H9 (cell line): Measurements from ENCODE around the gene MRPS26. TPM values are rescaled to one million over a fixed set of nuclear protein-coding genes. Genes with fewer than 3 reads are reported as not detected.

Source experiments
- DNase-seq: peaks from one replicate; pipeline ENCODE4 v3.0.0-alpha.2; 2017
- H2AFZ ChIP-seq: one replicate; pipeline ENCODE4 v1.6.1; 2013; ENCODE audit warnings: mild to moderate bottlenecking, low read length, control low read depth, moderate library complexity
- H2AK5ac ChIP-seq: 2 replicates; pipeline ENCODE4 v1.6.1; 2013; ENCODE audit warnings: low read length, control low read depth, mixed read lengths; ENCODE audit not compliant: insufficient read length
- H2BK120ac ChIP-seq: one replicate; pipeline ENCODE4 v1.6.1; 2013; ENCODE audit warnings: low read depth, mild to moderate bottlenecking, low read length, control low read depth, inconsistent platforms; ENCODE audit not compliant: poor library complexity, severe bottlenecking
- H2BK12ac ChIP-seq: 2 replicates; pipeline ENCODE4 v1.6.1; 2013; ENCODE audit warnings: low read length, control low read depth, mixed read lengths, low read depth; ENCODE audit not compliant: insufficient read length
- H2BK15ac ChIP-seq: 2 replicates; pipeline ENCODE4 v1.6.1; 2013; ENCODE audit warnings: low read depth, low read length, control low read depth
- H2BK20ac ChIP-seq: one replicate; pipeline ENCODE4 v1.6.1; 2013; ENCODE audit warnings: low read depth, mild to moderate bottlenecking, low read length, control low read depth, inconsistent platforms; ENCODE audit not compliant: poor library complexity, severe bottlenecking
- H2BK5ac ChIP-seq: 2 replicates; pipeline ENCODE4 v1.6.1; 2013; ENCODE audit warnings: low read length, control low read depth, mixed read lengths; ENCODE audit not compliant: insufficient read length
- H3K14ac ChIP-seq: 2 replicates; pipeline ENCODE4 v1.6.1; 2013; ENCODE audit warnings: low read length, control low read depth; ENCODE audit not compliant: insufficient read depth
- H3K18ac ChIP-seq: 2 replicates; pipeline ENCODE4 v1.6.1; 2013; ENCODE audit warnings: low read depth, mild to moderate bottlenecking, mixed read lengths, low read length, control low read depth; ENCODE audit not compliant: insufficient read length
- H3K23ac ChIP-seq: 2 replicates; pipeline ENCODE4 v1.6.1; 2013; ENCODE audit warnings: low read length, control low read depth, mixed read lengths, low read depth; ENCODE audit not compliant: insufficient read length
- H3K23me2 ChIP-seq: 2 replicates; pipeline ENCODE4 v1.6.1; 2013; ENCODE audit warnings: low read depth, mild to moderate bottlenecking, mixed read lengths, low read length, control low read depth; ENCODE audit not compliant: insufficient read length, poor library complexity, severe bottlenecking
- H3K27ac ChIP-seq: 2 replicates; pipeline ENCODE4 v1.5.1; 2013; ENCODE audit warnings: low read length, control low read depth, mixed read lengths, low read depth; ENCODE audit not compliant: insufficient read length
- H3K27me3 ChIP-seq: 2 replicates; pipeline ENCODE4 v1.6.1; 2013; ENCODE audit warnings: low read length, control low read depth, inconsistent platforms; ENCODE audit not compliant: insufficient read depth
- H3K4ac ChIP-seq: 2 replicates; pipeline ENCODE4 v1.6.1; 2013; ENCODE audit warnings: low read depth, mild to moderate bottlenecking, control low read depth, inconsistent platforms, low read length, moderate library complexity
- H3K4me1 ChIP-seq: 2 replicates; pipeline ENCODE4 v1.6.1; 2013; ENCODE audit warnings: low read length, control low read depth, inconsistent platforms; ENCODE audit not compliant: insufficient read depth
- H3K4me2 ChIP-seq: 2 replicates; pipeline ENCODE4 v1.6.1; 2013; ENCODE audit warnings: low read length, control low read depth, mixed read lengths; ENCODE audit not compliant: insufficient read length, insufficient read depth
- H3K56ac ChIP-seq: 2 replicates; pipeline ENCODE4 v1.6.1; 2013; ENCODE audit warnings: low read depth, mild to moderate bottlenecking, mixed read lengths, low read length, control low read depth; ENCODE audit not compliant: insufficient read length
- H3K79me1 ChIP-seq: 2 replicates; pipeline ENCODE4 v1.6.1; 2013; ENCODE audit warnings: low read depth, mild to moderate bottlenecking, moderate library complexity, low read length, control low read depth, inconsistent platforms; ENCODE audit not compliant: insufficient read depth, poor library complexity, severe bottlenecking
- H3K79me2 ChIP-seq: 2 replicates; pipeline ENCODE4 v1.6.1; 2013; ENCODE audit warnings: low read length, control low read depth, inconsistent platforms; ENCODE audit not compliant: insufficient read depth
- H3K9ac ChIP-seq: 2 replicates; pipeline ENCODE4 v1.6.1; 2013; ENCODE audit warnings: low read length, control low read depth, mixed read lengths; ENCODE audit not compliant: insufficient read length; ENCODE audit errors: extremely low read depth
- H3K9me3 ChIP-seq: one replicate; pipeline ENCODE4 v1.6.1; 2013; ENCODE audit warnings: low read depth, low read length, inconsistent platforms; ENCODE audit not compliant: control insufficient read depth
- H3T11ph ChIP-seq: one replicate; pipeline ENCODE4 v1.6.1; 2013; ENCODE audit warnings: mild to moderate bottlenecking, low read length, control low read depth, inconsistent platforms
- H4K20me1 ChIP-seq: one replicate; pipeline ENCODE4 v1.6.1; 2013; ENCODE audit not compliant: control insufficient read depth, insufficient read length, insufficient read depth
- H4K5ac ChIP-seq: 2 replicates; pipeline ENCODE4 v1.6.1; 2013; ENCODE audit warnings: low read depth, mild to moderate bottlenecking, mixed read lengths, low read length, control low read depth; ENCODE audit not compliant: insufficient read length
- H4K8ac ChIP-seq: replicated peaks from 2 replicates; pipeline ENCODE4 v1.6.1; 2013; ENCODE audit warnings: low read length, control low read depth, mixed read lengths, low read depth; ENCODE audit not compliant: insufficient read length
- H4K91ac ChIP-seq: 2 replicates; pipeline ENCODE4 v1.6.1; 2013; ENCODE audit warnings: low read depth, mild to moderate bottlenecking, moderate library complexity, mixed read lengths, low read length, control low read depth; ENCODE audit not compliant: insufficient read length
- H3K27ac Mint-ChIP-seq, 3 experiments: 2 replicates in 2 of 3; 3 replicates in 1 of 3; pipeline ENCODE4 v1.8.0; 2020 to 2021; ENCODE audit warnings: mixed read lengths in 3 of 3, mild to moderate bottlenecking in 1 of 3, moderate library complexity in 1 of 3
- H3K27me3 Mint-ChIP-seq: 2 replicates; pipeline ENCODE4 v1.8.0; 2021; ENCODE audit warnings: low read depth, mild to moderate bottlenecking, moderate library complexity, mixed read lengths
- H3K36me3 Mint-ChIP-seq, 3 experiments: 2 replicates in 2 of 3; 3 replicates in 1 of 3; pipeline ENCODE4 v1.8.0; 2020 to 2021; ENCODE audit warnings: low read depth in 3 of 3, mixed read lengths in 3 of 3; ENCODE audit not compliant: insufficient read depth in 1 of 3
- H3K4me1 Mint-ChIP-seq, 2 experiments: 2 replicates each; pipeline ENCODE4 v1.8.0; 2020; ENCODE audit warnings: mixed read lengths in 2 of 2
- H3K4me3 Mint-ChIP-seq, 2 experiments: 2 replicates in 1 of 2; 3 replicates in 1 of 2; pipeline ENCODE4 v1.8.0; 2020 to 2021; ENCODE audit warnings: mild to moderate bottlenecking in 2 of 2, mixed read lengths in 2 of 2, moderate library complexity in 1 of 2
- H3K9me3 Mint-ChIP-seq, 2 experiments: 2 replicates in 1 of 2; 3 replicates in 1 of 2; pipeline ENCODE4 v1.8.0; 2020; ENCODE audit warnings: mild to moderate bottlenecking in 2 of 2, mixed read lengths in 2 of 2, moderate library complexity in 1 of 2
- WGBS: extraction: QIAGEN DNeasy Blood & Tissue Kit; methylation state at CpG from one replicate; pipeline ENCODE4 v1.1.7; 2013; ENCODE audit warnings: missing lambda C conversion rate, low lambda C conversion rate, mixed read lengths; ENCODE audit not compliant: insufficient read length; ENCODE audit errors: extremely low coverage; 5-methylcytosine and 5-hydroxymethylcytosine counted together
- total RNA-seq: library from RNA; stranded (reverse); gene quantifications from 2 replicates; pipeline ENCODE4 v1.2.1, GENCODE V29; 2021
- TF ChIP-seq, protein P1 (sequence below): fragments of 200-600 bp; sonication (generic); conservative IDR thresholded peaks from 3 replicates; pipeline ENCODE4 v1.8.0; 2021; ENCODE audit warnings: antibody characterized with exemption, mild to moderate bottlenecking

Gene MRPS26
- total RNA-seq, 1 experiment from 2014 or later, result 97.6 TPM

DNA sequence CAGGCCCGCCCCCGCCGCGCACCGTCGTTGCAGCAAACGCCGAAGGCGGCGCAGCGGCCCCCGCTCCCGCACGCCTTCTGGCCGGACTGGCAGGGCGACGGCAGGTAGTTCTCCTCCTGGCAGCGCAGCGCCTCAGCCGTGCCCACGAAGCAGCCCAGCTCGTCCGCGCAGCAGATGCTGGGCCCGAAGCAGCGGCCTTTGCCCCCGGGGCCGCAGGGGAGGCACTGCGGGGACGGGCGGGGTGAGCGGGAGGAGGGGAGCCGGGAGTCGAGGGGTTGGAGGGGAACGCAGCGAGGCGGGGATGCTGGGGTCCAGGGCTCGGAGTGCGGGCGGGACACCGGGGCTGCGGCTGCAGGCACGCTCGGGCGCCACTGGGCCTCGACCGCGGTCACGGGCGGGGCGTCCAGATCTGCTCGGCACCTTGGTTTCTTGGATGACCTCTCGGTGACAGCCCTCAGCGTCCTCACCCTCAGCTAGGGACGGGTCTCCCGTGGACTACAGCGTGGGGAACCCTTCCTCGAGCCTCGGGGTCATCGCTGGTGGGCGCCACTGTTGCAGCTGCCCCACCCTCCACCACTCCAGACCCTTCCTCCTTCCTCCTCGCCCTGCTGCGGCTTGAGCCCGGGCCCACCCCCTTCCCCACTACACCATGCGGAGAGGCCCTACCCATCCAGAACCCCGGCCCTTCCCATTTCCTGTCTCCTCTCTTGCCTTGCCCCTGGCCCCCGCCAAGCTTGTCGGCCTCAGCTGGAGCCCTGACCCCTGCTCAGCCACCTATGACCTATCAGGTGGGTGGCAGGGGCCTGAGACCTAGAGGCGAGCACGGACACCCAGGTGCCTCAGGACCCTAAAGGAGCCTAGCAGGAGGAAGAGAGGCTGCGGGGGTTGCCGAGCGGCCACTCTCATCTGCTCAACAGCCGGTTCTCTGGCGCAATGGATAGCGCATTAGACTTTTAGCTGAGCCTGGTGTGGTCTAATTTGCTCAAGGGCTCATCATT, 37.4 kb downstream of the MRPS26 start:
- TF ChIP-seq, protein P1, sequence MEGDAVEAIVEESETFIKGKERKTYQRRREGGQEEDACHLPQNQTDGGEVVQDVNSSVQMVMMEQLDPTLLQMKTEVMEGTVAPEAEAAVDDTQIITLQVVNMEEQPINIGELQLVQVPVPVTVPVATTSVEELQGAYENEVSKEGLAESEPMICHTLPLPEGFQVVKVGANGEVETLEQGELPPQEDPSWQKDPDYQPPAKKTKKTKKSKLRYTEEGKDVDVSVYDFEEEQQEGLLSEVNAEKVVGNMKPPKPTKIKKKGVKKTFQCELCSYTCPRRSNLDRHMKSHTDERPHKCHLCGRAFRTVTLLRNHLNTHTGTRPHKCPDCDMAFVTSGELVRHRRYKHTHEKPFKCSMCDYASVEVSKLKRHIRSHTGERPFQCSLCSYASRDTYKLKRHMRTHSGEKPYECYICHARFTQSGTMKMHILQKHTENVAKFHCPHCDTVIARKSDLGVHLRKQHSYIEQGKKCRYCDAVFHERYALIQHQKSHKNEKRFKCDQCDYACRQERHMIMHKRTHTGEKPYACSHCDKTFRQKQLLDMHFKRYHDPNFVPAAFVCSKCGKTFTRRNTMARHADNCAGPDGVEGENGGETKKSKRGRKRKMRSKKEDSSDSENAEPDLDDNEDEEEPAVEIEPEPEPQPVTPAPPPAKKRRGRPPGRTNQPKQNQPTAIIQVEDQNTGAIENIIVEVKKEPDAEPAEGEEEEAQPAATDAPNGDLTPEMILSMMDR, result no peak
- no peak overlapping the region for H4K91ac ChIP-seq
- WGBS, result no CpG with 5 or more reads among the region's 76 CpGs

More for the DNA sequence above, 37.4 kb downstream of the MRPS26 start:
- Histone ChIP-seq H3K23me2 (peaks cover 4% of the 10 kb centered on the region), H2BK12ac (no peak overlapping the region), H3K27me3 (peaks cover 29% of the 10 kb centered on the region), H4K5ac (no peak overlapping the region), H3K56ac (no peak overlapping the region), H2BK20ac (no peak overlapping the region), H4K20me1 (no peaks in the 10 kb centered on the region), H3K79me2 (no peaks in the 10 kb centered on the region), H4K8ac (no peak overlapping the region), H2BK5ac (no peak overlapping the region), H2BK15ac (no peak overlapping the region), H3K27ac (no peak overlapping the region), H2BK120ac (no peak overlapping the region), H3K9ac (no peak overlapping the region), H3K4ac (no peak overlapping the region), H3K23ac (no peak overlapping the region), H2AFZ (no peak overlapping the region), H3K9me3 (no peaks in the 10 kb centered on the region), H3K4me2 (peak overlapping the region; percentile 77), H3K4me1 (no peaks in the 10 kb centered on the region; the same call in 1 of the 2 replicates), H3T11ph (no peak overlapping the region), H3K18ac (no peak overlapping the region), H3K79me1 (no peaks in the 10 kb centered on the region), H2AK5ac (no peak overlapping the region), H3K14ac (no peak overlapping the region)
- Mint-ChIP-seq H3K36me3 (no peaks in the 10 kb centered on the region; a peak in 2 of 7 replicates), H3K9me3 (peaks cover 0 to 2% of the 10 kb centered on the region in 2 experiments; a peak in 2 of 5 replicates), H3K4me3 (peak overlapping the region; percentile 42 to 70), H3K27me3 (peaks cover 61% of the 10 kb centered on the region), H3K27ac (no peak overlapping the region; a peak in 1 of 7 replicates), H3K4me1 (peaks cover 0 to 6% of the 10 kb centered on the region in 2 experiments; a peak in 1 of 4 replicates)
- peak; percentile 57 for DNase-seq
